HG03342 (cell line): Measurements from ENCODE around the gene CIT.
"Not testable (repeated sequence)": the region's sequence is repeated elsewhere in the genome, so short reads cannot be mapped to it uniquely, and the experiment has no call there.

Experiments used
- ATAC-seq: cut with Tn5 transposase; IDR thresholded peaks from one replicate; pipeline ENCODE4 v1.9.1; 2021; ENCODE audit warnings: mild to moderate bottlenecking, moderate library complexity; ENCODE audit not compliant: unreplicated experiment

CIT gene

GRCh38 chr12:119660076-119660475 lies 217.0 kb downstream of the CIT start:
- no peak for ATAC-seq

GRCh38 chr12:119659289-119659897 lies 217.7 kb downstream of the CIT start:
- ATAC-seq = peak; percentile 66

GRCh38 chr12:119658166-119658565 lies 219.0 kb downstream of the CIT start:
- not testable (repeated sequence) for ATAC-seq

DNA sequence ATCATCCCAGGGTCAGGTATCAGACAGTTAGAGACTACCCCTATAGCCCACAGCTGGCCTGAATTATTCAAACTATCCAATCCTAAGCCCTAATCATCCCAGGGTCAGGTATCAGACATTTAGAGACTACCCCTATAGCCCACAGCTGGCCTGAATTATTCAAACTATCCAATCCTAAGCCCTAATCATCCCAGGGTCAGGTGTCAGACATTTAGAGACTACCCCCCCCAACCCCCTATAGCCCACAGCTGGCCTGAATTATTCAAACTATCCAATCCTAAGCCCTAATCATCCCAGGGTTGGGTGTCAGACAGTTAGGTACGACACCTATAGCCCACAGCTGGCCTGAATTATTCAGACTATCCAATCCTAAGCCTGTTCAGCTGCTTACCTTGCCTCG lies 220.1 kb downstream of the CIT start:
- ATAC-seq = not testable (repeated sequence)

DNA sequence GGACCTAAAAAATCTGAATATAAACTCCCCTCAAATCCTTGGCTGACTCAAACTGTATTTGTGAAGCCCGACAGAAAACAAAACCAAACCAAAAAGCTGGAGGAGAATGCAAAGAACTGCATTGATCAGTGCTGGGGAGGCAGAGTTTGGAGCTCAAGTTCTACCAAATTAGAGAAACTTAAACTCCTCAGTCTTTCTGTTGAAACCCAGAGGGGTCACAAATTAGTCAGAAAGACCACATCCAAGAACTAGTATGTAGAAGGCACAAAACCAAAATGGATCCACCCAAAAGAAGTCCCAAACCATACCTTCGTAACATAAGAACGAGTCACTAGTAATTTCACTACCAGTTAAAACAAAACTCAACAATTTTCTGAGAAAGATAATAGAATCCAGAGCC lies 224.5 kb downstream of the CIT start:
- ATAC-seq = no peak

DNA sequence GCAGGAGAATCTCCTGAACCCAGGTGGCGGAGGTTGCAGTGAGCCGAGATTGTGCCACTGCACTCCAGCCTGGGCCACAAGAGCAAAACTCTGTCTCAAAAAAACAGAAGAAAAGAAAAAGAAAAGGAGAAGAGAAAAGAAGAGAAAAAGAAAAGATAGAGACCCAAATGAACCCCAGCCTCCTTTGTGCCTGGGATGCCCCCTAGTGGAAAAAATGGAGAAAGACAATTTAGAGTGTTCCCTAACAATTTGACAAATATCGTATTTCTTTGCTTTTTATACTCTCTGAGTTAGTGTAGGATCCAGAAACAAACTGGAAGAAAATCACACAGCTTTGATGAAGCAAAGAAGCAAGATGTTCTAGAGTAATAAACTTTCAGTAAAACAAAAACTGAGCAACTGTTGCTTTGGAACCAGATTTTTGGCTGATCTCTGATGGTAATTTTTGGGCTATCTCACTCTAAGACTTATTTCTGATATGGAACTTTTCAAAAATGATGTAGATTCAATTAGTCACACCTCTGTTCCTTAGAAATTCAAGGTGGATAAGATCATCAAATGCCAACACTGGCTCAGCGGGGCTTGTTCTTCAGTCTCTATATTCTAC lies 227.8 kb downstream of the CIT start:
- no peak for ATAC-seq

DNA sequence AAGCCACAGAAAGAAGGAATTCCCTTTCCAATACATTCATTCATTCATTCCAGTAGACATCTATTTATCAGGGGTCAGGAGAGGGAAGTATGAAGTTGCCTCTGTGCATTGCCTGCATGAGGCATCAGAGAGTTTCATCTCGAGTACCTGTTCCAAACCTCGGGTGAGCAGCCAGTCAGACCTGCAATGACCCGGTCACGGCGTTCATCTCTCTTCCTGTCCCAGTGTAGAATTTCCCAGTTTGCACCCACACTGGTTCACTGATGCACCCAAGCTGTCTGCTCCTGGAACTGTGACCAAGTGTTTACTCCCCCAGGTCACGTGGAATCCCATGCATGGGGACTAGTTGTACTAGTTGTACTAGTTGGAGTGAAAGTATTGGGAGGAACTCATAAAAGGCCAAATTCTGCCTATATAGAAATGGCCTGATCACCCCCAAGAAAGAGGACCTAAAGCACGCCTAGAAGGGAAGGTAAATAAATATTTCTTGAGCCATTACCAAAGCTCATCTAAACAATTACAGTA lies 231.5 kb downstream of the CIT start:
- ATAC-seq = no peak

- ATAC-seq = no peak
Measured at GRCh38 chr12:119644930-119645329, 232.2 kb downstream of the CIT start.

- ATAC-seq = no peak
Measured at GRCh38 chr12:119642986-119643385, 234.1 kb downstream of the CIT start.
